GM21390 (cell line): ENCODE measurements around the gene DSCAM.

Experiments
- ATAC-seq: cut with Tn5 transposase; IDR thresholded peaks from one replicate; pipeline ENCODE4 v1.9.1; 2021; ENCODE audit not compliant: unreplicated experiment

Gene DSCAM

GRCh38 chr21:39965026-39965425 is 881.9 kb downstream of the DSCAM start:
- no peak for ATAC-seq

GRCh38 chr21:39961251-39961650 is 885.7 kb downstream of the DSCAM start:
- no peak for ATAC-seq
